GM23338 (cell line): ENCODE measurements around the gene DGKB.

Source experiments
- CTCF ChIP-seq, 2 experiments: fragments of 200-600 bp in 1 of 2; sonication (generic) in 1 of 2; conservative IDR thresholded peaks; 2 replicates each; pipeline versions ENCODE4 v1.5.1 to v1.6.1; 2016 to 2017; ENCODE audit warnings: antibody characterized with exemption in 2 of 2, low read depth in 2 of 2, mild to moderate bottlenecking in 2 of 2, moderate library complexity in 1 of 2
- ETS1 ChIP-seq: IDR thresholded peaks from 2 replicates; pipeline ENCODE4 v1.6.1; 2016; ENCODE audit warnings: antibody characterized with exemption
- EZH2 ChIP-seq: fragments of 200-600 bp; sonication (generic); IDR thresholded peaks from one replicate; pipeline ENCODE4 v1.8.0; 2017; ENCODE audit warnings: antibody characterized with exemption, mild to moderate bottlenecking, low read depth; ENCODE audit not compliant: unreplicated experiment
- EZH2phosphoT487 ChIP-seq: fragments of 200-600 bp; sonication (generic); IDR thresholded peaks from one replicate; pipeline ENCODE4 v1.8.1; 2018; ENCODE audit warnings: antibody characterized with exemption; ENCODE audit not compliant: unreplicated experiment
- POLR2AphosphoS5 ChIP-seq: IDR thresholded peaks from 2 replicates; pipeline ENCODE4 v1.6.1; 2016; ENCODE audit warnings: antibody characterized with exemption, low read depth
- REST ChIP-seq: IDR thresholded peaks from one replicate; pipeline ENCODE4 v1.6.1; 2018; ENCODE audit warnings: antibody characterized with exemption; ENCODE audit not compliant: unreplicated experiment
- ZNF462 ChIP-seq: fragments of 250-450 bp; sonication (Bioruptor Pico); IDR thresholded peaks from 2 replicates; pipeline ENCODE4 v1.5.0; 2020; ENCODE audit warnings: mild to moderate bottlenecking, moderate library complexity

- TF ChIP-seq EZH2phosphoT487 (no peak), POLR2AphosphoS5 (no peak), EZH2 (no peak), CTCF (conservative IDR thresholded peaks at IDR 0.05; ENCODE audit: low read depth in 2 of 2) (no peak), REST (no peak), ETS1 (no peak), ZNF462 (no peak)
These were observed 301.7 kb downstream of the DGKB start for GRCh38 chr7:14600766-14601367.
